Measurements from ENCODE around the gene HOXD3.

HOXD3 gene

DNA sequence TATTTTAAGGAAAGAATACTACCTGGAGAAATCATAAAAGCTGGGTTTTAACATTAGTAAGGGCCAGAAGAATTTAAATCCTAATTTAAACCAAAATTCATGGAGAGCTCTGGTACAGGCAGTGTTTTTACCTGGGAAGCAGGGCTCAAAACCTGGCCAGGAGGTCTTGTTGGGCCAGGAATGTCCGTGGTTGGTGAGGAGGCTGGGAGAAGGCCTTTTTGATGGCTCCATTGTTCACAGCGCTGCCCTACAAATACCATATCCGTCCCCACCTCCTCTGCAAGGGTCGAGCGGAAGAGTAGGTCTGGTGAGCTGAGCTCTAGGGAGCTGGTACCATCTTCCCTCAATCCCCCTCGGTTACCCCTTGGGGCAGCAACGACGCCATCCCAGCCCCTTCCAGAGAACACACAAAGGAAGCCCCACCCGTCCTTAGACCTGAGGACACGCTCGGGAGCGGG lies 20.5 kb downstream of the HOXD3 start:
- H3K4me1 Mint-ChIP-seq (ENCODE audit: low read depth), result peaks cover 8% of the 10 kb centered on the region
- no peak overlapping the region for H3K27ac Mint-ChIP-seq
- peaks cover 2% of the 10 kb centered on the region for H3K36me3 Mint-ChIP-seq (ENCODE audit: low read depth)
- no peaks in the 10 kb centered on the region for H3K9me3 Mint-ChIP-seq
- peaks cover 87% of the 10 kb centered on the region for H3K27me3 Mint-ChIP-seq (ENCODE audit: low read depth)
- H3K4me3 Mint-ChIP-seq, result no peak overlapping the region
- no peak for DNase-seq (ENCODE audit: low spot score)

DNA sequence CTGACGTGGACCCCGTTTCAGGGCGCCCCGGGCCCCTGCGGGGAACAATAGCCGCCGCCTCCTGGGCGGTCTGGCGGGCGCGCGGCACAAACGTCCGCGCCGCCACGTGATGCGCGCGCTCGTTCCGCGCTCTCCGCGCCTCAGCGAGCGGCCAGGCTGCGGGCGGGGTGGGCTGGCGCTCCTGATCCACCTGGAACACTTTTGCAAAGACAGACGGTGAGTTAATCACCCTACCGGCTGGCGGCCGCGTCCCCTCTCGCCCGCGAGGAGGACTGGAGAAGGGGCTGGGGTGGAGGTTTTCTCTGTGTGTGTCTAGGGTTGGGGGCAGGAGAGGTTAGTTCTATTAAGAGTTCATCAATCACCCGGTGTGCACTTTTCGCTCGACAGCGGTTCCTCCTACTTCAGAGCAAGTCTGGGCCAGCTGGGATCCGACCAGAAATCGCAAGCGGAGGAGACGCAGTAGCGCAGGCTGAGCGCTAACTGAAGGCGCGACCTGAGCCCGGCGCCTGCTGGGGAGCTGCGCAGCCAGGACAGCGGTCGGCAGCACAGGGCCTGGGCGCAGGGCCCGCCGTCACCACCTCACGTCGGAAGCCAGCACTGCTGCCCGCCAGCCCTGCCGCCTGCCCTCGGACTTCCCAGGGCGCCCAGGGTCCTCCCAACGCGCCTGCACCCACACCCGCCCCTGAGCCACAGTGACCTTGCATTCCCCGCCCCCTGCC lies 21.1 kb downstream of the HOXD3 start:
- Mint-ChIP-seq H3K27me3 (ENCODE audit: low read depth) (peaks cover 87% of the 10 kb centered on the region), H3K4me3 (peak overlapping the region; percentile 50), H3K9me3 (no peaks in the 10 kb centered on the region), H3K4me1 (ENCODE audit: low read depth) (peaks cover 8% of the 10 kb centered on the region), H3K27ac (no peak overlapping the region), H3K36me3 (ENCODE audit: low read depth) (no peaks in the 10 kb centered on the region)
- DNase-seq (ENCODE audit: low spot score), result no peak

DNA sequence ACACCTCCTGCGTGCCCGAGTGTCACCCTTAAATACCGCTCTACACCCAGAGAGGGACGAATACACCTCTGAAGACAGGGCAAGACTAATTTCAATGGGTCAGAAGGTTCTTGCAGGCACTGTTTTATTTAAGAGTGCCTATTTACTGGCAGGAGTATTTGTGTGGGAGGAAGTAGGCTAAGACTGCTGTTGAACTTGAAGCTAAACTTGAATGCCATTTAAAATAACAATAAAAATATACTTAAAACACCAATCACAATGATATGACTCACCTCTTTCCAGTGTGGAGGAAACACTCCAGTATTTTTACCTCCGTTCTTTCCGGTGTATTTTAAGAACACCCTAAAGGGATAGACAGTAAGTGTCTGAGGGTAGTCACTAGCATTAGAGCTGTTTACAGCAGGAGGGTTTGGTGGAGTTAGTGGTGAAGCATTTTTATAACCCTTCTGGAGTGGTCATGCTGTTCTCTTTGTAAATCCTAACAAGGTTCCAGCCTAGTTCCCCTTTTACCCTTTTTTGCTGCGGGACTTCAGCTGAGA lies 21.7 kb downstream of the HOXD3 start:
- Mint-ChIP-seq H3K9me3 (no peaks in the 10 kb centered on the region), H3K27me3 (ENCODE audit: low read depth) (peaks cover 84% of the 10 kb centered on the region), H3K4me3 (peak overlapping the region; percentile 50), H3K27ac (no peak overlapping the region), H3K4me1 (ENCODE audit: low read depth) (peaks cover 8% of the 10 kb centered on the region), H3K36me3 (ENCODE audit: low read depth) (no peaks in the 10 kb centered on the region)
- DNase-seq (ENCODE audit: low spot score), result no peak

DNA sequence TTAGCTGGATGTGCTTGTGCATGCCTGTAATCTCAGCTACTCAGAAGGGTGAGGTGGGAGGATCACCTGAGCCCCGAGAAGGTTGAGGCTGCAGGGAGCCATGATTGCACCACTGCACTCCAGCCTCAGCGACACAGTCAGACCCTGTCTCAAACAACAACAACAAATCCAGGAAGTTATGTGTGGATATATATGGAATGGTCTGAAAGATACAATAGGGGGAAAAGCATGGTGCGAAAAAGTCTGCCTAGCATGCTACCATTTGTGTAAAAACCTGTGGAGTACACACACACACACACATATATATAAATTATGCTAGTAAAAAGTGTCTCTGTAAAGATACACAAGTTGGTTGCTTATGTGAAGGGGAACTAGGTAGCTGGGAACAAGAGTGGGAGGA lies 24.4 kb downstream of the HOXD3 start:
- no peaks in the 10 kb centered on the region for H3K36me3 Mint-ChIP-seq (ENCODE audit: low read depth)
- peaks cover 79% of the 10 kb centered on the region for H3K27me3 Mint-ChIP-seq (ENCODE audit: low read depth)
- no peak overlapping the region for H3K4me3 Mint-ChIP-seq
- no peak overlapping the region for H3K27ac Mint-ChIP-seq
- no peak for DNase-seq (ENCODE audit: low spot score)
- H3K4me1 Mint-ChIP-seq (ENCODE audit: low read depth), result peaks cover 5% of the 10 kb centered on the region
- H3K9me3 Mint-ChIP-seq, result no peaks in the 10 kb centered on the region

DNA sequence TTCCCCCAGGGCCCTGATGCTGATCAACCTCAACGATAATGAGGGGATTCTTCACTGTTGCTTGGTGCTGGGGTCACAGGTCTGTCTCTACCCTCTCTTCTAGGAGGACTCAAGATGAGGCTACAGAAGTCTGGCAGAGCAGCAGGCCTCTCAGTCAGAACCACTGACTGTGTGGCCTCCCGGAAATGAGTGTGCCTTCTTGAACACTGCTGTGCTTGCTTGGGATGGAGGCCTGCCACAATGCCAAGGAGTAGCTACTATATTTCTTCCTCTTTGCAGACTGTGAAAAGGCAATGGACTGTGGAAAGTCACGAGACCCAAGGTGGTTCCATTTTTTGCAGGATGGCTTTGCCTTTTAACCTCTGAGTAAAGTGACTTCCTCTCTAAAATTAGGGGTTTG lies 25.6 kb downstream of the HOXD3 start:
- no peak overlapping the region for H3K4me3 Mint-ChIP-seq
- H3K27ac Mint-ChIP-seq, result no peak overlapping the region
- DNase-seq (ENCODE audit: low spot score), result no peak
- no peaks in the 10 kb centered on the region for H3K9me3 Mint-ChIP-seq
- peaks cover 9% of the 10 kb centered on the region for H3K4me1 Mint-ChIP-seq (ENCODE audit: low read depth)
- peaks cover 78% of the 10 kb centered on the region for H3K27me3 Mint-ChIP-seq (ENCODE audit: low read depth)
- no peaks in the 10 kb centered on the region for H3K36me3 Mint-ChIP-seq (ENCODE audit: low read depth)

DNA sequence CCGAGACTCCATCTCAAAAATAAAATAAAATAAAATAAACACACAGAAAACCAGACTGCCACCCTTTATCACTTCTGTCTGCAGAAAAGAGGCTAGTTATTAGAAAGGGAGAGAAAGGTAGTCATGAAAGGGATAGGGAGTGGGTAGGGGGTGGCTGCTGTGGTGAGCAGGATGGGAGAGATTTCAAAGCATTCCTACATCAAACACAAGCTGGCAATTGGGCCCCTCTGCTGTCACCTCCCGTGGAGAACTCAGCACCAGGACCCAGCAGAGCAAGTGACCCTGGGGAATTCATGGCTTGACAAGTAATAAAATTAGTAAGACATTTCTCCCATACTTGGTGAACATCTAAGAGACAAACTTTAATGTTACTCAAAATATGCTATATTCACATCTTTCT lies 27.6 kb downstream of the HOXD3 start:
- no peak overlapping the region for H3K27ac Mint-ChIP-seq
- peaks cover 74% of the 10 kb centered on the region for H3K27me3 Mint-ChIP-seq (ENCODE audit: low read depth)
- H3K4me1 Mint-ChIP-seq (ENCODE audit: low read depth), result peaks cover 10% of the 10 kb centered on the region
- no peaks in the 10 kb centered on the region for H3K36me3 Mint-ChIP-seq (ENCODE audit: low read depth)
- H3K4me3 Mint-ChIP-seq, result no peak overlapping the region
- no peak for DNase-seq (ENCODE audit: low spot score)
- H3K9me3 Mint-ChIP-seq, result no peaks in the 10 kb centered on the region

DNA sequence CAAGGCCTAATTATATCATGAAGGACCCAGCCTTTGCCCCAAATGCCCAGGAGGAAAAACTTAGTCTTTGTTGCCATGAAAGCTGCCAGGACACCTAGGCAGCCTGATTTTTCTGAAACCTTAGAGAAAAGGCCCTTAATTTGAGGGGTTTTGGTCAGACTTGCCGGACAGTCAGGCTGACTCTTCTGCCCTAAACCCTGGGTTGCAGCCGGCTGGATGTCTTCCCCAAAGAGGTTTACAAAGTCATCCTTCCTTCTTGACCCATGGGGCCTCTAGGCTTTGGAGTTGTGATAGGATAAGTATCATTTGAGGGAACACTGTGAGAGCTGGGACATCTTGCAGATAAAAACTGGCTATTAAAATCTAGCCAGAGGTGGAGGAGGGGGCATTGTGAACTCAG lies 28.9 kb downstream of the HOXD3 start:
- Mint-ChIP-seq H3K9me3 (no peaks in the 10 kb centered on the region), H3K27ac (no peak overlapping the region), H3K4me1 (ENCODE audit: low read depth) (peaks cover 10% of the 10 kb centered on the region), H3K36me3 (ENCODE audit: low read depth) (no peaks in the 10 kb centered on the region), H3K27me3 (ENCODE audit: low read depth) (peaks cover 74% of the 10 kb centered on the region), H3K4me3 (no peak overlapping the region)
- no peak for DNase-seq (ENCODE audit: low spot score)

DNA sequence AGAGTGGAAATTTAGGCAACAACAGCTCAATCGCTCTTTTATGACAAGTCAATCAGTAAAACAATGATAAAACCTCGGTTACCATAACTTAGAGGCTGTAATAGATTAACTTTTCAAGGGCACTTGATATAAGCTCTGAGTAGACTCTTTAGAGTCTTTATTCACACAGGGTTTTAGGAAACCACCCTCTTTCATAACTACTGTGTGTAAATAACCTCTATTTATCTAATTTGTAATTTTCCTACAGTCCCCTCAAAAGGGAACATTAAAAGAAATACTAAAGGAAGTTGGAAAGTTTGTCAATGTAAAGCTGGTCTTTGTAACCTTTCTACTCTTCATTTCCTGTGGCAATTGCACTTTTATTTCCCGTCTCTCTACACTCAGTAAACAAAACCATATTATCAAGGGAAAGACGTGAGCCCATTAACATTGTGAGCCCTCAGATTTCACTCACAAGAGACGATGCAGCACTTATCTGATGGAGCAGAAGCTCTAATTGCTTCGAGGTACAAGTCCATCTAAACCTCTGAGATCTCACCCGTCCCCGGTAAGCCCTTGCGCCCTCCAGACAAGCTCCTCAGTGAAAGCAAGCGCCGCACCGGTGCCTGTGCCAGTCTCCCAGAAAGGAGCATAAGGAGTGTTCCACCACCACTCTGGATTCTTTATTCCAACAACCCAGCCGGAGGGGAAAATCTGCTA lies 30.2 kb downstream of the HOXD3 start:
- H3K27ac Mint-ChIP-seq, result no peak overlapping the region
- no peaks in the 10 kb centered on the region for H3K9me3 Mint-ChIP-seq
- H3K4me1 Mint-ChIP-seq (ENCODE audit: low read depth), result peaks cover 10% of the 10 kb centered on the region
- H3K4me3 Mint-ChIP-seq, result peak overlapping the region; percentile 76
- DNase-seq (ENCODE audit: low spot score), result no peak
- H3K36me3 Mint-ChIP-seq (ENCODE audit: low read depth), result no peaks in the 10 kb centered on the region
- H3K27me3 Mint-ChIP-seq (ENCODE audit: low read depth), result peaks cover 80% of the 10 kb centered on the region

DNA sequence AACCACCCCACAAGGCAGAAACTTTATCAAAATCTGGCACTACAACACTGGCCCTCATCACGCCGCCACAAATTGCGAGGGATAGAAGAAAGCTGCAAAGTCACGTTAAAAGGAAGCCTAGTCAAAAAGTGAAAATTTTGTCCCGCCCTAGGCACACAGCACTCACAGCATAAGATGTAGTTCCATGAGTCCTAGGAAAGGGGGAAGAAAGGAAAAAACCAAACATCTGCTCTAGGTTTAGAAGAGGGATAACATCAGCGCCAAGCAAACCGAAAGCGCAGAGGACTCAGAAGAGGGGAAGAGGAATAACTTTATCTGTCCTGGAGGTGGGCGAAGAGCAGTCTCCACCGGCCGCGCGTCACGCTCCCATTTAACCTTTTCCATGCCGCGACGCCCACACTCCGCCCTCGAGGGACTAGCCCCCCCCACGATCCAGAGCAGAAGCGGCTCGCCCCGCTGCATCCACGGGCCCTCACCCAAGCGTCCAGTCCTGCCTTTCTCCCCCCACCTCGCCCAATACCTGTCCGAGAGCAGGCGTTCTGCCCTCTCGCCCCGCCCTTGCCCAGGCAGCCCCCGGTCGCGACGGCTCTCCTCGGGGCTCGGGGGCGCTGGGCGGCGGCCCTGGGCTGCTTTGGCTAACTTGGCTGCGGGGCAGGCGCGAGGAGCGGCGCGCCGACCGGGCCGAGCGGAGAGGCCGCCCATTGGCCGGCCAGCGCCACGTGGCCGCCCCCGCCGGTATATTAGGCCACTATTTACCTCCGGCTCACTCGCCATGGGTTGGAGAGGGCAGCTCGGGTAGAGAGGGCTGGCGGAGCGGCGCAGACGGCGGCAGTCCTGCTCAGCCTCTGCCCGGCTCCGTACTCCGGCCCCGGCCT lies 31.0 kb downstream of the HOXD3 start, which contains the start of gene HOXD1:
HOXD1 (plus strand) TSS at position 770 of the 875 bp plus-strand sequence. CDS start 134 bp downstream, outside the sequence.
- Mint-ChIP-seq H3K27me3 (ENCODE audit: low read depth) (peaks cover 81% of the 10 kb centered on the region), H3K36me3 (ENCODE audit: low read depth) (no peaks in the 10 kb centered on the region), H3K4me1 (ENCODE audit: low read depth) (peaks cover 10% of the 10 kb centered on the region), H3K4me3 (peak within 1 kb of the TSS; percentile 76), H3K27ac (no peak within 1 kb of the TSS), H3K9me3 (no peaks in the 10 kb centered on the region)
- DNase-seq (ENCODE audit: low spot score), result no peak

DNA sequence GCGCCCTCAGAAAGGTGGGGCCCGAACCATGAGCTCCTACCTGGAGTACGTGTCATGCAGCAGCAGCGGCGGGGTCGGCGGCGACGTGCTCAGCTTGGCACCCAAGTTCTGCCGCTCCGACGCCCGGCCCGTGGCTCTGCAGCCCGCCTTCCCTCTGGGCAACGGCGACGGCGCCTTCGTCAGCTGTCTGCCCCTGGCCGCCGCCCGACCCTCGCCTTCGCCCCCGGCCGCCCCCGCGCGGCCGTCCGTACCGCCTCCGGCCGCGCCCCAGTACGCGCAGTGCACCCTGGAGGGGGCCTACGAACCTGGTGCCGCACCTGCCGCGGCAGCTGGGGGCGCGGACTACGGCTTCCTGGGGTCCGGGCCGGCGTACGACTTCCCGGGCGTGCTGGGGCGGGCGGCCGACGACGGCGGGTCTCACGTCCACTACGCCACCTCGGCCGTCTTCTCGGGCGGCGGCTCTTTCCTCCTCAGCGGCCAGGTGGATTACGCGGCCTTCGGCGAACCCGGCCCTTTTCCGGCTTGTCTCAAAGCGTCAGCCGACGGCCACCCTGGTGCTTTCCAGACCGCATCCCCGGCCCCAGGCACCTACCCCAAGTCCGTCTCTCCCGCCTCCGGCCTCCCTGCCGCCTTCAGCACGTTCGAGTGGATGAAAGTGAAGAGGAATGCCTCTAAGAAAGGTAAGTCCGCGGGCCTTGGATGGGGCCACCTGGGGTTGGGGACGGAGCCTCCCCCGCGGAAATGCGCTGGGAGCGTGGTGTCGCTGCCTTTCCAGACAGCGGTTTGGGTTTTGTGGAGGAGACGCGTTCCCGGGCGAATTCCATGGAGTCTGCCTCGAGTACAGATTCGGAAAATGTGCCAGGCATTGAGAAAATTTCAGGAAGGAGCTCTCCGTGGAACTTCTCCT lies 31.9 kb downstream of the HOXD3 start:
- peaks cover 82% of the 10 kb centered on the region for H3K27me3 Mint-ChIP-seq (ENCODE audit: low read depth)
- no peaks in the 10 kb centered on the region for H3K36me3 Mint-ChIP-seq (ENCODE audit: low read depth)
- peaks cover 10% of the 10 kb centered on the region for H3K4me1 Mint-ChIP-seq (ENCODE audit: low read depth)
- no peak for DNase-seq (ENCODE audit: low spot score)
- H3K27ac Mint-ChIP-seq, result no peak overlapping the region
- H3K9me3 Mint-ChIP-seq, result no peaks in the 10 kb centered on the region
- peak overlapping the region; percentile 38 for H3K4me3 Mint-ChIP-seq

DNA sequence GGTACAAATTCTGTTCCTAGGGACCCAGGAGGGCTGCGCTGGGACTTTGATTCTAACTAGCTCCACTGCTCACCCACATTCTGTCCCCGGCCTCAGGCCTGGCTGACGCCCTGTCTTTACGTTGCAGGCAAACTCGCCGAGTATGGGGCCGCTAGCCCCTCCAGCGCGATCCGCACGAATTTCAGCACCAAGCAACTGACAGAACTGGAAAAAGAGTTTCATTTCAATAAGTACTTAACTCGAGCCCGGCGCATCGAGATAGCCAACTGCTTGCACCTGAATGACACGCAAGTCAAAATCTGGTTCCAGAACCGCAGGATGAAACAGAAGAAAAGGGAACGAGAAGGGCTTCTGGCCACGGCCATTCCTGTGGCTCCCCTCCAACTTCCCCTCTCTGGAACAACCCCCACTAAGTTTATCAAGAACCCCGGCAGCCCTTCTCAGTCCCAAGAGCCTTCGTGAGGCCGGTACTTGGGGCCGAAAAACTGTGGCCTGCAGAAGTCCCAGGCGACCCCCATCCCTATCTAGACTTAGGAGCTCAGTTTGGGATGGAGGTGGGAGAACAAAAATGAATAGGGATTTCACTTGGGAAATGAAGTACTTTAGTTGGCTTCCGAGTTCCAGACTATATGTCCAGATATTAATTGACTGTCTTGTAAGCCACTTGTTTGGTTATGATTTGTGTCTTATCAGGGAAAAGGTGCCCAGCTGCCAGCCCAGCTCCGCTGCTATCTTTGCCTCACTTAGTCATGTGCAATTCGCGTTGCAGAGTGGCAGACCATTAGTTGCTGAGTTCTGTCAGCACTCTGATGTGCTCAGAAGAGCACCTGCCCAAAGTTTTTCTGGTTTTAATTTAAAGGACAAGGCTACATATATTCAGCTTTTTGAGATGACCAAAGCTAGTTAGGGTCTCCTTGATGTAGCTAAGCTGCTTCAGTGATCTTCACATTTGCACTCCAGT lies 32.9 kb downstream of the HOXD3 start:
- DNase-seq (ENCODE audit: low spot score), result no peak
- no peak overlapping the region for H3K4me3 Mint-ChIP-seq
- H3K9me3 Mint-ChIP-seq, result no peaks in the 10 kb centered on the region
- H3K4me1 Mint-ChIP-seq (ENCODE audit: low read depth), result peaks cover 10% of the 10 kb centered on the region
- no peaks in the 10 kb centered on the region for H3K36me3 Mint-ChIP-seq (ENCODE audit: low read depth)
- H3K27ac Mint-ChIP-seq, result no peak overlapping the region
- H3K27me3 Mint-ChIP-seq (ENCODE audit: low read depth), result peaks cover 81% of the 10 kb centered on the region

DNA sequence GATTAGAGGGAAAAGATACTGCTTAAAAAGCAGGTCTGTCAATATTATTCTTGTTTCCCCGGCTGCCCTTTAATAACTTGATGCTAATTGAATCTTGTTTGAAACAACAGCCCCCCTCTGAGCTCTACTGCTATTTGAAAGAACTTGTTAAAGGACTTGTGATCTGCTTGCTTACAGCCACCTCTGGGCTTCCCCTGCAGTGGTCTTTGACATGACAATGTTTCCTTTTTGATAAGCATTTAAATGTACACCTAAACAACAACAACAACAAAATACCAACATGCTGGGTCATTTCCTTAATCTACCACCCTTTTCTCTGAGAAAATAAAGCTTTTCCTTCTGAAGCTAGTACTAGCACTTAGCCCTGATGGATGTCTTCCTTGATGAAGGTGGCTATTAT lies 35.2 kb downstream of the HOXD3 start:
- peaks cover 70% of the 10 kb centered on the region for H3K27me3 Mint-ChIP-seq (ENCODE audit: low read depth)
- H3K27ac Mint-ChIP-seq, result no peak overlapping the region
- DNase-seq (ENCODE audit: low spot score), result no peak
- H3K9me3 Mint-ChIP-seq, result no peaks in the 10 kb centered on the region
- H3K4me1 Mint-ChIP-seq (ENCODE audit: low read depth), result peaks cover 8% of the 10 kb centered on the region
- H3K36me3 Mint-ChIP-seq (ENCODE audit: low read depth), result no peaks in the 10 kb centered on the region
- no peak overlapping the region for H3K4me3 Mint-ChIP-seq

All from T-helper 2 cell treated with Interferon-gamma antibody and Interleukin-4, amounts not matched to agents 5 μg/mL and 100 μg/mL, for 36 hours (primary cell).